Measurements from ENCODE around the gene CELF2.
"Not testable (repeated sequence)": the region's sequence is repeated elsewhere in the genome, so short reads cannot be mapped to it uniquely, and the experiment has no call there.

Gene CELF2

GRCh38 chr10:11116361-11116760 is 98.7 kb downstream of the CELF2 start:
- H3K4me3 ChIP-seq (ENCODE audit: low read length): no peak overlapping the region
- no peak for DNase-seq (ENCODE audit: low read depth)
- TF ChIP-seq, protein P1, sequence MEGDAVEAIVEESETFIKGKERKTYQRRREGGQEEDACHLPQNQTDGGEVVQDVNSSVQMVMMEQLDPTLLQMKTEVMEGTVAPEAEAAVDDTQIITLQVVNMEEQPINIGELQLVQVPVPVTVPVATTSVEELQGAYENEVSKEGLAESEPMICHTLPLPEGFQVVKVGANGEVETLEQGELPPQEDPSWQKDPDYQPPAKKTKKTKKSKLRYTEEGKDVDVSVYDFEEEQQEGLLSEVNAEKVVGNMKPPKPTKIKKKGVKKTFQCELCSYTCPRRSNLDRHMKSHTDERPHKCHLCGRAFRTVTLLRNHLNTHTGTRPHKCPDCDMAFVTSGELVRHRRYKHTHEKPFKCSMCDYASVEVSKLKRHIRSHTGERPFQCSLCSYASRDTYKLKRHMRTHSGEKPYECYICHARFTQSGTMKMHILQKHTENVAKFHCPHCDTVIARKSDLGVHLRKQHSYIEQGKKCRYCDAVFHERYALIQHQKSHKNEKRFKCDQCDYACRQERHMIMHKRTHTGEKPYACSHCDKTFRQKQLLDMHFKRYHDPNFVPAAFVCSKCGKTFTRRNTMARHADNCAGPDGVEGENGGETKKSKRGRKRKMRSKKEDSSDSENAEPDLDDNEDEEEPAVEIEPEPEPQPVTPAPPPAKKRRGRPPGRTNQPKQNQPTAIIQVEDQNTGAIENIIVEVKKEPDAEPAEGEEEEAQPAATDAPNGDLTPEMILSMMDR (IDR thresholded peaks at IDR 0.05; ENCODE audit: insufficient read depth, low read depth, low read length, missing control alignments): no peak

DNA sequence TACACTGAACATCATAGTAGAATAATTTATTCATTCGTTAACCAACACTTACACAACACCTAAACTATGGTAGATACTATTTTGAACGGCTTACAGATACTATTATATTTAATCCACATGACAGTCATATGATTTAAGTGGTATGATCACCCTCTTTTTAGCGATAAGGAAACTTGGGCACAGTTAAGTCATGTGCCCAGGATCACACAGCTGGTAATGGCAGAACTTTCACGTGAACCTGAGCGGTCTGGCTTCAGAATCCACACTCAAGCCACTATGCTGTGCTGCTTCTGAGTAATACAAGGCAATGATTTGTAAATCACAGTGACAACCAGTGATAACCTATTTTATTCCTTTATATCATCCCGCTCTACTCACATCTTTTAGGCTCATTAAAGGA is 99.1 kb downstream of the CELF2 start:
- no peak overlapping the region for H3K4me3 ChIP-seq (ENCODE audit: low read length)
- TF ChIP-seq, protein P1 (IDR thresholded peaks at IDR 0.05; ENCODE audit: insufficient read depth, low read depth, low read length, missing control alignments): no peak
- no peak for DNase-seq (ENCODE audit: low read depth)

- DNase-seq (ENCODE audit: low read depth): no peak
- no peak overlapping the region for H3K4me3 ChIP-seq (ENCODE audit: low read length)
- TF ChIP-seq, protein P1 (IDR thresholded peaks at IDR 0.05; ENCODE audit: insufficient read depth, low read depth, low read length, missing control alignments): no peak
These were observed 101.0 kb downstream of the CELF2 start for GRCh38 chr10:11118686-11119085.

DNA sequence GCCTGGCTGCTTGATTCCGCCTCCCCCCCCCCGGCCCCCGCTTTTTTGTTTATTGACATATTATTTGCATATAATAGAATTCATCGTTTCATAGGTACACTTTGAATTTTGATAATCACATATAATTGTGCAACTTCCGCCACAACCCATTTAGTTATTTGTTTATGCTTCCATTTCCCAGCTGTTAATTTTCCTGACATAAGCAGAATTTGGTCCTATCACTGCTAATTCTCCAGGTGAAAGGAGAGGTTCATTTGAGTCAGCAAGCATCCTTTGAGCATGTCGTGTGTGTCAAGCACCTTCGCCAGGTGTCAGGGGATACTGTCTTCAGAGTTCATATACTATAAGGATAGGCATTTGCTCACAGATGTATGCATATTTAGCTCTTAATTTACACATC is 102.2 kb downstream of the CELF2 start:
- TF ChIP-seq, protein P1 (IDR thresholded peaks at IDR 0.05; ENCODE audit: insufficient read depth, low read depth, low read length, missing control alignments): no peak
- no peak for DNase-seq (ENCODE audit: low read depth)
- H3K4me3 ChIP-seq (ENCODE audit: low read length): no peak overlapping the region

- no peak overlapping the region for H3K4me3 ChIP-seq (ENCODE audit: low read length)
- no peak for DNase-seq (ENCODE audit: low read depth)
- TF ChIP-seq, protein P1 (IDR thresholded peaks at IDR 0.05; ENCODE audit: insufficient read depth, low read depth, low read length, missing control alignments): no peak
These were observed 103.0 kb downstream of the CELF2 start for GRCh38 chr10:11120711-11121110.

- not testable (repeated sequence) for DNase-seq (ENCODE audit: low read depth); H3K4me3 ChIP-seq (ENCODE audit: low read length)
These were observed 106.2 kb downstream of the CELF2 start for GRCh38 chr10:11123892-11124291.

DNA sequence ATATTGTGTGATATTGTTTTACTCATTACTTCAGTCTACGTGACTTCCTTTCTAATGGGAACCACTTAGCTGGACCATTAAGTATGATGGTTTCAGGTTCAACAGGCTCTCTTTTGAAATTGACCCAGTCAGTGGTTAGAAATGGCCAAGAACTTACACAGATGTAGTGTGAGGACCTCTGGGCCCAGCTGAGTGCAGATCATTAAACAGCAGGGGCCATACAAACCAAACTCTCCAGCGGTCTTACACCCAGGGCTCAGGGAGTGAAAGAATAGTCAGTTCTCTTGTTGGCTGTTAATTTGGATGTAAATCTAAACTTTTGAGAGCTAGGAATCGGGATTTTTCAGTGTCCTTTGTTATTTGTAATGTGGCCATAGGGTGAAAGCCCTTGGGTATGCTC is 107.3 kb downstream of the CELF2 start:
- TF ChIP-seq, protein P1 (IDR thresholded peaks at IDR 0.05; ENCODE audit: insufficient read depth, low read depth, low read length, missing control alignments): no peak
- no peak overlapping the region for H3K4me3 ChIP-seq (ENCODE audit: low read length)
- DNase-seq (ENCODE audit: low read depth): no peak

GRCh38 chr10:11127017-11127416 is 109.3 kb downstream of the CELF2 start:
- not testable (repeated sequence) for DNase-seq (ENCODE audit: low read depth); H3K4me3 ChIP-seq (ENCODE audit: low read length)

Measured in epithelial cell of esophagus (primary cell).